TTC549 (cell line): ENCODE data around the gene PRDM15.

ENCODE experiments used
- FAIRE-seq: peaks from 2 replicates; lab custom pipeline; 2012; peaks lifted over from hg19 to GRCh38; lab: Jason Lieb, UNC

PRDM15 gene

GRCh38 chr21:41839387-41840000, 39.6 kb downstream of the PRDM15 start:
- no peak for FAIRE-seq

- no peak for FAIRE-seq
These were observed 41.3 kb downstream of the PRDM15 start for GRCh38 chr21:41837756-41838297.

- FAIRE-seq = no peak
These were observed 42.8 kb downstream of the PRDM15 start for GRCh38 chr21:41836166-41837015.

- no peak for FAIRE-seq
These were observed 43.4 kb downstream of the PRDM15 start for GRCh38 chr21:41835711-41836154.

- FAIRE-seq = no peak
These were observed 44.0 kb downstream of the PRDM15 start for GRCh38 chr21:41834926-41835663.

- no peak for FAIRE-seq
These were observed 44.8 kb downstream of the PRDM15 start for GRCh38 chr21:41834252-41834925.

GRCh38 chr21:41833497-41834115, 45.5 kb downstream of the PRDM15 start:
- no peak for FAIRE-seq

GRCh38 chr21:41832596-41833496, 46.3 kb downstream of the PRDM15 start:
- no peak for FAIRE-seq

- no peak for FAIRE-seq
These were observed 47.1 kb downstream of the PRDM15 start for GRCh38 chr21:41831866-41832595.

- FAIRE-seq = no peak
These were observed 47.7 kb downstream of the PRDM15 start for GRCh38 chr21:41831453-41831831.

GRCh38 chr21:41830764-41831452, 48.2 kb downstream of the PRDM15 start:
- no peak for FAIRE-seq

- FAIRE-seq = no peak
These were observed 48.9 kb downstream of the PRDM15 start for GRCh38 chr21:41830145-41830707.

GRCh38 chr21:41828884-41829360, 50.2 kb downstream of the PRDM15 start:
- no peak for FAIRE-seq

- no peak for FAIRE-seq
These were observed 50.9 kb downstream of the PRDM15 start for GRCh38 chr21:41827951-41828883.

GRCh38 chr21:41825881-41826280, 53.3 kb downstream of the PRDM15 start:
- FAIRE-seq = no peak

- FAIRE-seq = no peak
These were observed 53.9 kb downstream of the PRDM15 start for GRCh38 chr21:41825216-41825615.

- FAIRE-seq = no peak
These were observed 54.5 kb downstream of the PRDM15 start for GRCh38 chr21:41824466-41825207.
